ENCODE measurements around the gene DCC. TPM values are rescaled to one million over a fixed set of nuclear protein-coding genes. Genes with fewer than 3 reads are reported as not detected.

The DCC gene, protein sequence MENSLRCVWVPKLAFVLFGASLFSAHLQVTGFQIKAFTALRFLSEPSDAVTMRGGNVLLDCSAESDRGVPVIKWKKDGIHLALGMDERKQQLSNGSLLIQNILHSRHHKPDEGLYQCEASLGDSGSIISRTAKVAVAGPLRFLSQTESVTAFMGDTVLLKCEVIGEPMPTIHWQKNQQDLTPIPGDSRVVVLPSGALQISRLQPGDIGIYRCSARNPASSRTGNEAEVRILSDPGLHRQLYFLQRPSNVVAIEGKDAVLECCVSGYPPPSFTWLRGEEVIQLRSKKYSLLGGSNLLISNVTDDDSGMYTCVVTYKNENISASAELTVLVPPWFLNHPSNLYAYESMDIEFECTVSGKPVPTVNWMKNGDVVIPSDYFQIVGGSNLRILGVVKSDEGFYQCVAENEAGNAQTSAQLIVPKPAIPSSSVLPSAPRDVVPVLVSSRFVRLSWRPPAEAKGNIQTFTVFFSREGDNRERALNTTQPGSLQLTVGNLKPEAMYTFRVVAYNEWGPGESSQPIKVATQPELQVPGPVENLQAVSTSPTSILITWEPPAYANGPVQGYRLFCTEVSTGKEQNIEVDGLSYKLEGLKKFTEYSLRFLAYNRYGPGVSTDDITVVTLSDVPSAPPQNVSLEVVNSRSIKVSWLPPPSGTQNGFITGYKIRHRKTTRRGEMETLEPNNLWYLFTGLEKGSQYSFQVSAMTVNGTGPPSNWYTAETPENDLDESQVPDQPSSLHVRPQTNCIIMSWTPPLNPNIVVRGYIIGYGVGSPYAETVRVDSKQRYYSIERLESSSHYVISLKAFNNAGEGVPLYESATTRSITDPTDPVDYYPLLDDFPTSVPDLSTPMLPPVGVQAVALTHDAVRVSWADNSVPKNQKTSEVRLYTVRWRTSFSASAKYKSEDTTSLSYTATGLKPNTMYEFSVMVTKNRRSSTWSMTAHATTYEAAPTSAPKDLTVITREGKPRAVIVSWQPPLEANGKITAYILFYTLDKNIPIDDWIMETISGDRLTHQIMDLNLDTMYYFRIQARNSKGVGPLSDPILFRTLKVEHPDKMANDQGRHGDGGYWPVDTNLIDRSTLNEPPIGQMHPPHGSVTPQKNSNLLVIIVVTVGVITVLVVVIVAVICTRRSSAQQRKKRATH (N-terminal part only)
- total RNA-seq = not detected

DNA sequence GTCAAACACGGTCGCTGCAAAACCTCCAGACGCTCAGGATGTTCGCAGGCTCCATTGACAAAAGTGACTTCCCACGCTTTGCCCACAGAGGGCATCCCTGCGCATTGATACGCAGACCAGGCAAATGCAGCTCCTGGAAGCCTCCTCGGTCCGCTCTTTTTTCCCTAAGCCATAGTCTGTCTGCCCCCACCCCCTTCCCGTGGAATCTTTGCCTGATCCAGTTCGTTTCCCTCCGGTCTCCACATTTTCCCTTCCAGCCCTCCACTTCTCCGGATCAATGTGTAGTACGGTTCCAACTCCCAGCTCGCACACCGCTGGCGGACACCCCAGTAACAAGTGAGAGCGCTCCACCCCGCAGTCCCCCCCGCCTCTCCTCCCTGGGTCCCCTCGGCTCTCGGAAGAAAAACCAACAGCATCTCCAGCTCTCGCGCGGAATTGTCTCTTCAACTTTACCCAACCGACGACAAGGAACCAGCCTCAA is at the start of gene DCC:
DCC (plus strand) TSS at position 307 of the 481 bp plus-strand sequence. CDS start 591 bp downstream, outside the sequence.
- Mint-ChIP-seq H3K9me3 (peaks cover 6% of the 10 kb centered on the region), H3K36me3 (ENCODE audit: low read depth) (peaks cover 3% of the 10 kb centered on the region), H3K4me1 (no peaks in the 10 kb centered on the region), H3K4me3 (no peak within 1 kb of the TSS), H3K27ac (no peak within 1 kb of the TSS), H3K27me3 (peaks cover 23% of the 10 kb centered on the region)
- CTCF ChIA-PET = no interaction called here
- DNase-seq = no peak
- POLR2A ChIA-PET = no interaction called here

DNA sequence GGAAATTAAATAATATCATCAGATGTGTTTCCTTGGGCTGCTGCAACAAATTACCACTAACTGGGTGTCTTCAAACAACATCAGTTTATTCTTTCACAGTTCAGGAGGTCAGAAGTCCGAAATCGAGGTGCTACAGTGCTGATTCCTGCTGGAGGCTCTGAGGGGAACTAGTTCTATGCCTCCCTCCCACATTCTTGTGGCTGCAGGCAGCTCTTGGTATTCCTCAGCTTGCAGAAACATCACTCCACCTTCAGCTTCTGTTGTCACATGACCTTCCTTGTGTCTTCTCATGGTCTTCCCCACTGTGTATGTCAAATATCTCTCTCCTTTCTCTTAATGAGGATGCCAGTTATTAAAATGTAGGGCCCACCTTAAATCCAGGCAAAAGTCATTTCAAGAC is 29.3 kb upstream of the DCC start:
- H3K4me1 Mint-ChIP-seq = no peaks in the 10 kb centered on the region
- H3K27ac Mint-ChIP-seq = no peak overlapping the region
- H3K36me3 Mint-ChIP-seq (ENCODE audit: low read depth) = no peaks in the 10 kb centered on the region
- no peak overlapping the region for H3K4me3 Mint-ChIP-seq
- POLR2A ChIA-PET = no interaction called here
- H3K27me3 Mint-ChIP-seq = no peaks in the 10 kb centered on the region
- H3K9me3 Mint-ChIP-seq = peaks cover 7% of the 10 kb centered on the region
- CTCF ChIA-PET = no interaction called here
- no peak for DNase-seq

DNA sequence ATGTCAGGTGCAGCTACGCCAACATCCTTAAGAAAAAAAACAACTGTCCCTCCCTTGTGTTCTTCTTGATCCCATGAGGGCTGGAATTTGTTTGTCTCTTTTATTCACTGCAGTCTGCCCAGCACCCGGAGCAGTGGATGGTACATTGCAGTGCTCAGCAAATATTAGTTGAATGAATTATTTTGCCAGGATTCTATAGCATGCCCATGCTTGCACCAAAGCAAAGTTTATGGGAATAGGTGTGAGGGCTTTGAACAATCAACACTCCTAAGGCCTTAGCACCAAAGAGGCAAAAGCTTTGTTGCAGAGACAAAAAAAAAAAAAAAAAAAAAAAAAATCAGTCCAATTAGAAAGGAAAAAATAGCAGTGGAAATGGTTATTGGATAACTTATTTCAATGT is 28.7 kb upstream of the DCC start:
- Mint-ChIP-seq H3K36me3 (ENCODE audit: low read depth) (no peaks in the 10 kb centered on the region), H3K9me3 (peaks cover 7% of the 10 kb centered on the region), H3K4me3 (no peak overlapping the region), H3K4me1 (no peaks in the 10 kb centered on the region), H3K27me3 (no peaks in the 10 kb centered on the region), H3K27ac (no peak overlapping the region)
- DNase-seq = no peak
- ChIA-PET CTCF (no interaction called here), POLR2A (no interaction called here)

DNA sequence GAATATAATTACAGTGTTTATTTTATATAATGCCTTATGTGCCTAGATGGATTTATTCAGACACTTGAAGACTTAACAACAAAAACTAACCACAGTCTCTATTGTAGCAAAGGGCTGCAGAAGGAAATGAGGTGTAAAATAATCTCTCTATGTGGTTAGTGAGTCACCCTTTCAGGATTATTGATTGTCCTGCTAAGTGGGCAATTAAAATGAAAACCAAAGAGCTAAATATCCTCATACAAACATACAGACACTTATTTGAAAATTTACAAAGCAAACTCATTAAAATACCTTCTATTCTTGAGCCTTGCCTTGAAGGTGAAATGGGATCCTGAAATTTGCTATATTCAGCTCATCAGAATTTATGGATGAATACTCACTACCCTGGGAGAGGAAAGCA is 27.7 kb upstream of the DCC start:
- H3K27ac Mint-ChIP-seq = no peak overlapping the region
- H3K36me3 Mint-ChIP-seq (ENCODE audit: low read depth) = no peaks in the 10 kb centered on the region
- DNase-seq = no peak
- no peaks in the 10 kb centered on the region for H3K4me1 Mint-ChIP-seq
- no peaks in the 10 kb centered on the region for H3K27me3 Mint-ChIP-seq
- ChIA-PET POLR2A (no interaction called here), CTCF (no interaction called here)
- H3K4me3 Mint-ChIP-seq = no peak overlapping the region
- H3K9me3 Mint-ChIP-seq = peaks cover 7% of the 10 kb centered on the region

DNA sequence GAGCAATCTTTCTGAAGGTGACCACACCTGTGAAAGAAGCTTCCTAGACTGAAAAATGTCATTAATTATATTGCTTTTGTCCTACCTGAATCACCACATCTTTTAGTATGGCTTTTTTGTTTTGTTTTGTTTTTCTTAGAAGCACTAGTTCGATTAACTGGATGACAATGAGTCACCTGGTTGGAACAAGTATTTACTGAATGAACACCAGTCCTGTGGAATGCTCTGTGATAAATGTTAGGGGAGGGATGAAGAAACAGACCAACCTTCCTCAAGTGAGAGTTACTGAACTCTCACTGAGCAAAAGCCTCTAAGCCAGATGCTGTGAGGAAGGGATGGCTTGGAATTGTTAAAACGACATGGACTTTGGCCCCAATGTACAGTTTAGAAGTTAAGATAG is 26.8 kb upstream of the DCC start:
- POLR2A ChIA-PET = no interaction called here
- CTCF ChIA-PET = no interaction called here
- Mint-ChIP-seq H3K27ac (no peak overlapping the region), H3K4me3 (no peak overlapping the region), H3K27me3 (no peaks in the 10 kb centered on the region), H3K36me3 (ENCODE audit: low read depth) (no peaks in the 10 kb centered on the region), H3K9me3 (peaks cover 7% of the 10 kb centered on the region), H3K4me1 (no peaks in the 10 kb centered on the region)
- DNase-seq = no peak

DNA sequence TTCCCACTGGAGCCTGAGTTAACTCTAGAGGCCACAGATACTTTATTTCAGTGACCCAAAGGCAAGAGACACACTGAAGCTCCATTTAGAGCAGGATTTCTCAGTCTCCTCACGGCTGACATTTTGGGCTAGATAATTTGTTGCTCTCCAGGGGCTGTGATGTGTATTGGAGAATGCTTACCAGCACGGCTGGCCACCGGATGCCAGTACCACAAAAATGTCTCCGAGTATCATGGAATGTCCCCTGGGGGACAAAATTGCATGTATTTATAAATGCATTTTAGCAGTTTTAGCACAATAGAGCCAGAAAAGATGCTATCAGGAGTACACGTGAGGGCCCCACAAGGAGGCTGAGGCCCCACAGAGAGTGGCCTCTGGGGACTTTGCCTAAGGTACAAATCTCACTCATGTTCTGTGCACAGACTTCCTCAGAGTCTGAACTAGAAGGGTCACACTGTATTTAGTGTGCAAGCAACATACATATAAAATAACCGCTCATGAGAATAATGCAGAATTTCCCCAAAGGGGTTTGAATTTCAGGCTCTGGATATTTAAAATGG is 20.5 kb upstream of the DCC start:
- ChIA-PET POLR2A (no interaction called here), CTCF (no interaction called here)
- Mint-ChIP-seq H3K27me3 (no peaks in the 10 kb centered on the region), H3K4me3 (no peak overlapping the region), H3K9me3 (peaks cover 3% of the 10 kb centered on the region), H3K4me1 (no peaks in the 10 kb centered on the region), H3K36me3 (ENCODE audit: low read depth) (no peaks in the 10 kb centered on the region), H3K27ac (no peak overlapping the region)
- no peak for DNase-seq

DNA sequence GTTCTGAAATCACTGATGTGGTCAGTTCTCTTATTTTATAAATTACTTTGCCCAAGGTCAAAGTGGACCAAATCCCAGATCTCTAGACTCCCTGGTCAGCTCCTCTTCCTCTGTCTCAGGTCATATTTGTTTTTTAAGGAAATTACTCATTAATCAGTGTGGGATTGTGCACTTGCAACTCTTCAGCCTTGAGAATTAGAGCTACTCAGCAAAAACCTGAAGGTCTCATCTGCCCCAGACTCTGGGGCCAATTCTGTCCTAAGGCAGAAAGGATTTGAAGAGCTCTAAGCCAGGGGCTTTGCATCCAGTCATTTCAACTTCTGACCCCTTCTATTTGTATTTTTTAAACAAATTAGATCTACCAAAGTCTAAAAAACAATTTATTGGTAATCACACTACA is 17.7 kb upstream of the DCC start:
- Mint-ChIP-seq H3K4me3 (no peak overlapping the region), H3K36me3 (ENCODE audit: low read depth) (no peaks in the 10 kb centered on the region), H3K4me1 (no peaks in the 10 kb centered on the region), H3K27me3 (no peaks in the 10 kb centered on the region), H3K27ac (no peak overlapping the region), H3K9me3 (no peaks in the 10 kb centered on the region)
- POLR2A ChIA-PET = no interaction called here
- CTCF ChIA-PET = no interaction called here
- no peak for DNase-seq

DNA sequence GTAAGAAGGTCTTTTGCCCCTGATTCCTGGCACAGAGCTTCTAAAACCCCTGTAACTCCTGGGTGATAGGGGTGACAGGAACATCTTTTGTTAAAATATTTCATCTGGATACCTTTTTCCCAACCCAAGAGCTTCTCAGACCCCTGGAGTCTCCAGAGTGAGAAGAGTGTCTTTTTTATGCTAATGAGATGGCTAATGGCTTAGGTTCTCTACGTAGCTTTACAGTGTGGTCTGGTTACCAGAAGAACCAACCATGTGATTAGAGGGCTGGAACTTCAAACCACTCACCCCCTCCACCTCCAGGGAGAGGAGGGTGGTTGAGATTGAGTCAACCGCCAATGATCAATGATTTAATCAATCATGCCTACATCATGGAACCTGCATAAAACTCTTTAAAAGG is 16.2 kb upstream of the DCC start:
- Mint-ChIP-seq H3K27me3 (no peaks in the 10 kb centered on the region), H3K36me3 (ENCODE audit: low read depth) (no peaks in the 10 kb centered on the region), H3K9me3 (no peaks in the 10 kb centered on the region), H3K27ac (no peak overlapping the region), H3K4me3 (no peak overlapping the region), H3K4me1 (no peaks in the 10 kb centered on the region)
- CTCF ChIA-PET = no interaction called here
- DNase-seq = no peak
- POLR2A ChIA-PET = no interaction called here

DNA sequence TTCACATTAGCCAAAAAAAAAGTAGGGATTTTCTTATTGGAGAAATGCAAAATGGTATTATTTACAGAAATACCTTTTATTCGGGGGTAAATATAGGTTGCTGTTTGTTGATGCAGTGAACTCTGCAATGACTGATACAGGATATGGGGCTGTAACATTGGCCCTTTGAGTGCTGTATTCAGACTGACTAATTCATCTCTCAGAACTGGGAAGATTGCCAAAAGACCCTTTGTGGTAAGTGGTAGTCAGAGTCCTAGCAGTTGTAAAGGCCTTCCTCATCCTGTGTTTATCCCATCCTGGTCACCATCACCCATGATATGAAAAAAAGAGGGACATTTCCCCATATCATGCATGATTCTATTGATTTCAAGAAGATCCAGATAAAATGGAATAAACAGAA is 14.0 kb upstream of the DCC start:
- Mint-ChIP-seq H3K4me3 (no peak overlapping the region), H3K9me3 (no peaks in the 10 kb centered on the region), H3K4me1 (no peaks in the 10 kb centered on the region), H3K27me3 (no peaks in the 10 kb centered on the region), H3K36me3 (ENCODE audit: low read depth) (no peaks in the 10 kb centered on the region), H3K27ac (no peak overlapping the region)
- CTCF ChIA-PET = no interaction called here
- POLR2A ChIA-PET = no interaction called here
- DNase-seq = no peak

DNA sequence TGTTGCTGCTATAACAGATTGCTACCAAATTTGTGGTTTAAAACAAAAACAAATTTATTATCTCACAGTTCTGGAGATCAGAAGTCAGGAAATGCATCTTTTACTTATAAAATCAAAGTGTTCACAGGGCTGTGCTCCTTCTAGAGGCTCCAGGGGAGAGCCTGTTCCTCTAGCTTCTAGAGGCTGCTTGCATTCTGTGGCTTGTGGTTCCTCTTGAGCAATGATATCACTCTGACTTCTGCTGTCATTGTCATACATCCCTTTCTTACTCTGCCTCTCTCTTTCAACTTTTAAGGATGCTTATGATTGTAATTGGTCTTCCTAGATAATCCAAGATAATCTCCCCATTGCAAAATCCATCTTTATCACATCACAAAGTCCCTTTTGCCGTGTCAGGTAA is 6.1 kb upstream of the DCC start:
- Mint-ChIP-seq H3K36me3 (ENCODE audit: low read depth) (no peaks in the 10 kb centered on the region), H3K27ac (no peak overlapping the region), H3K27me3 (no peaks in the 10 kb centered on the region), H3K9me3 (peaks cover 6% of the 10 kb centered on the region), H3K4me3 (no peak overlapping the region), H3K4me1 (no peaks in the 10 kb centered on the region)
- ChIA-PET POLR2A (no interaction called here), CTCF (no interaction called here)
- DNase-seq = no peak

DNA sequence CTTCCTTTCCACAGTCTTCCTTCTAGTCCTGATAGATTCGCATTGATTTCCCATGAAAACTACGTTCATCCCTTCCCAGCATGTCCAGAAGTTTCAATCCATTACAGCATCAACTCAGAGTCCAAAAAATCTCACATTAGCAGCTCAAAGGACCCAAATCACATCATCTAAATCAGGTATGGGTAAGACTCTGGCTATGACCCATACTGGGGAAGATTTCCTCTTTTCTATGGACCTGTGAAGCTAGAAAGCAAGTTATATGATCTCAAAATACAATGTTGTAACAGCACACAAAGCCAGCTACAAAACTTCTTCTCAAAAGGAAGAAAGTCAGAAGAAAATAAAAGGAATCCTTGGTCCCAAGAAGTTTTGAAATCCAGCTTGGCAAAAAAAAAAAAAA is 5.7 kb upstream of the DCC start:
- no peaks in the 10 kb centered on the region for H3K27me3 Mint-ChIP-seq
- no peaks in the 10 kb centered on the region for H3K4me1 Mint-ChIP-seq
- no peak overlapping the region for H3K4me3 Mint-ChIP-seq
- H3K36me3 Mint-ChIP-seq (ENCODE audit: low read depth) = no peaks in the 10 kb centered on the region
- H3K27ac Mint-ChIP-seq = no peak overlapping the region
- POLR2A ChIA-PET = no interaction called here
- H3K9me3 Mint-ChIP-seq = peaks cover 6% of the 10 kb centered on the region
- no peak for DNase-seq
- CTCF ChIA-PET = no interaction called here

DNA sequence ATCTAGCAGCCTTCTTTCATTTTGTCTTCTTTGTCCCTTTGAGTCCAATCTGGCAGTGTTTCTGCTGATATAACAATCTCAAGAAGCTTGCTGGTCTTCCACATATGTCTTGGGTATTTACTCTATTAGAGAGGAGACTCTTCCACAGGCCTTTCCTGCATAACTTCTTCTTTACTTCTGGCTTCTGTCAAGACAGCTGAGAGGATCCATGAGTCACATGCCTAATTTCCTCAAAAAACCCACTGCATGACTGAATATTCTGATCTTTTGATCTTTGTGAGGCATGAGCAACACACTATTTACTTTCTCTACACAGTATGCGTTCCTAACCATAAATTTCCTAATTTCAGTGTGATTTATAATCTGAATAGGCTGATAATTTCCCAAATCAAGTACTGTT is 5.1 kb upstream of the DCC start:
- DNase-seq = no peak
- no peaks in the 10 kb centered on the region for H3K4me1 Mint-ChIP-seq
- H3K27me3 Mint-ChIP-seq = peaks cover 4% of the 10 kb centered on the region
- ChIA-PET CTCF (no interaction called here), POLR2A (no interaction called here)
- H3K9me3 Mint-ChIP-seq = peaks cover 6% of the 10 kb centered on the region
- no peak overlapping the region for H3K4me3 Mint-ChIP-seq
- H3K27ac Mint-ChIP-seq = no peak overlapping the region
- H3K36me3 Mint-ChIP-seq (ENCODE audit: low read depth) = no peaks in the 10 kb centered on the region

DNA sequence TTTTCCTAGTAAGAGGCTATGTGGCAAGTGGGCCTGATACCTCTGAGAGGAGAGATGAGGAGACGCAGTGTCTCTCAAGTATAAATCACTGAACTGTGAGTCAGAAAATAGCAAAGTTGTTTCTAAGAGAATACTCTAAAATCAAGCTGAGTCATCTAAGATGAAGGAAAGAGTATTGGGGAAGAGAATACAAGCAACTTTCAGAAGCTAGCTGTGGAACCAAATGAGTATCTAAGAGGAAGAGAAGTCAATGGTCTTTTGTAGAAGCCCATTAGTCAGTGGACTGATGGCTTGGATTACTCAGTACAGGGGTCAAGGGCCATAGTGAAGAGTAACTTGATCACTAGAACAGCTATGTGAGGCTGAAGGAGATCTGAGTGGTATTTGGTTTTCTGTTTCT is 2.7 kb upstream of the DCC start:
- no peak for DNase-seq
- Mint-ChIP-seq H3K27ac (no peak overlapping the region), H3K4me3 (no peak overlapping the region), H3K27me3 (peaks cover 23% of the 10 kb centered on the region), H3K9me3 (peaks cover 6% of the 10 kb centered on the region), H3K4me1 (no peaks in the 10 kb centered on the region), H3K36me3 (ENCODE audit: low read depth) (peaks cover 3% of the 10 kb centered on the region)
- CTCF ChIA-PET = no interaction called here
- POLR2A ChIA-PET = no interaction called here

Data from activated CD4-positive, alpha-beta memory T cell treated with anti-CD3 and anti-CD28 coated beads, Interleukin-2, amount 10 ng/mL, durations not matched to agents 7 days and 5 days (primary cell).